Muscle layer of colon (tissue), 2 donors: ENCODE measurements around the gene SP6.

ENCODE experiments used
- H3K27ac ChIP-seq: one replicate; pipeline ENCODE4 v1.7.0; 2013; ENCODE audit warnings: low read depth, mild to moderate bottlenecking, low read length, moderate library complexity
- H3K27me3 ChIP-seq, 2 donors: one replicate each; pipeline ENCODE4 v1.7.0; 2013; ENCODE audit warnings: low read length in 2 of 2, mild to moderate bottlenecking in 2 of 2; ENCODE audit not compliant: insufficient read depth in 2 of 2, control insufficient read depth in 1 of 2
- H3K36me3 ChIP-seq: one replicate; pipeline ENCODE4 v1.7.0; 2013; ENCODE audit warnings: mild to moderate bottlenecking, low read length; ENCODE audit not compliant: insufficient read depth
- H3K4me1 ChIP-seq: one replicate; pipeline ENCODE4 v1.7.0; 2013; ENCODE audit warnings: mild to moderate bottlenecking, low read length; ENCODE audit not compliant: insufficient read depth
- H3K4me3 ChIP-seq, 2 donors: one replicate each; pipeline ENCODE4 v1.7.0; 2013; ENCODE audit warnings: low read length in 2 of 2, low read depth in 1 of 2, mild to moderate bottlenecking in 1 of 2, moderate library complexity in 1 of 2
- H3K9ac ChIP-seq: one replicate; pipeline ENCODE4 v1.7.0; 2013; ENCODE audit warnings: low read length
- H3K9me3 ChIP-seq: one replicate; pipeline ENCODE4 v1.7.0; 2013; ENCODE audit warnings: mild to moderate bottlenecking, low read length
- donor health status: abdominal sarcoma.
- donor health status: Adenocarcinoma of cecum.

The SP6 gene

GRCh38 chr17:47889734-47890529 is 39.0 kb upstream of the SP6 start:
- H3K9ac ChIP-seq: no peak overlapping the region
- no peaks in the 10 kb centered on the region for H3K27me3 ChIP-seq
- H3K36me3 ChIP-seq: no peaks in the 10 kb centered on the region
- no peak overlapping the region for H3K4me3 ChIP-seq
- peaks cover 9% of the 10 kb centered on the region for H3K4me1 ChIP-seq
- H3K9me3 ChIP-seq: no peaks in the 10 kb centered on the region
- no peak overlapping the region for H3K27ac ChIP-seq

DNA sequence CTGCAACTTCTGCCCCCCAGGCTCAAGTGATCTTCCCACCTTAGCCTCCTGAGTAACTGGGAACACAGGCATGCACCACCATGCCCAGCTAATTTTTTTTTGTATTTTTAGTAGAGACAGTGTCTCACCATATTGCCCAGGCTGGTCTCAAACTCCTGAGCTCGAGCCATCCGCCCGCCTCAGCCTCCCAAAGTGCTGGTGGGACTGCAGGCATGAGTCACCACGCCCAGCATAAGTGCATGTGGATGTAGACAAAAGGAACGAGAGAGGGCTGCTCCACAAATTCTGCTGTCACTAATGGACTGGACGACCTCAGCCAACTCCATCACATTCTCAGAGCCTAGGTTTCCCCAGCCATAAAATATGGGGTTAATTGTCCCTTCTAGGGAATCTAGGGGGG is 37.3 kb upstream of the SP6 start:
- H3K27ac ChIP-seq: no peak overlapping the region
- H3K4me3 ChIP-seq: no peak overlapping the region
- peaks cover 0 to 6% of the 10 kb centered on the region in 2 donors for H3K27me3 ChIP-seq
- H3K36me3 ChIP-seq: no peaks in the 10 kb centered on the region
- H3K9ac ChIP-seq: no peak overlapping the region
- H3K9me3 ChIP-seq: no peaks in the 10 kb centered on the region
- no peaks in the 10 kb centered on the region for H3K4me1 ChIP-seq

DNA sequence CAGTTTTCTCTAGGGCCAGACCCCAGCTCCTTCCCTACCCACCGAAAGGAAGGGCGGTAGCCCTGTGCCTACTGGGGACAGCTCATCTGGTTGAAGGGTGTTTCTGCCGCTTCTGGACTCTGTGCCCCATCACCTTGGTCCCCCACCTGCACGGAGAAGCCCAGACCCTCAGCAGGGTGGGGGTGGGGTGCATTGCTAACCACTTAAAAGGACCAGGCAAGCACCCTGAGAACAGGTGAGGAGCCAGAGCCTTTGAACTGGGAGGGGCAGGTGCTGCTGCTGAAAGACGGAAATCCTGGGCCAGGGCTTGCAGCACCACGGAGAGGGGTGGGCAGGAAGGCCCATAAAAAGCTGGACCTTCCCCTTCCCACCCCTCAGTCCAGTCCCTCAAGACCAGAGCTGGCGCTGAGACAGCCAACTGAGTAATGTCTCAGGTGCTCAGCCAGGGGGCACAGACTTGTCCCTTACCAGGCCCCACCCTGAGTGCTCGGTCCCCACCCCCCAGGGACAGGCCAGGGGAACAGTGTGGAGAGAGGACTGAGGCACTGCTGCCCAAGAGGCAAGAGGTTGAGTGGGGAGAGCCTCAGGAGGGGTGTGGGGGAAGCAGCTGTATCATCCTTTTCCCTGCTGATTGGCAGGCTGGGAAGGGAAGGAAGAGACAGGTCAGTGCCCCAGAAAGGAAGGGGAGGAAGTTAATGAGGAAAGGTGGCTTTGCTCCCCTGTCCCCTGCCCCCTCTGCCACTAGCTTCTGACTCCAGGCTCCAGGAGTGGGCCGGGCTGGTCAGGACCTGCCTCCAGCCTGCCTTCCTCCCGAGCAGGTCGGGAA is 34.2 kb upstream of the SP6 start:
- H3K9ac ChIP-seq: no peak overlapping the region
- no peak overlapping the region for H3K4me3 ChIP-seq
- peaks cover 0 to 6% of the 10 kb centered on the region in 2 donors for H3K27me3 ChIP-seq
- no peaks in the 10 kb centered on the region for H3K9me3 ChIP-seq
- peaks cover 11% of the 10 kb centered on the region for H3K4me1 ChIP-seq
- no peaks in the 10 kb centered on the region for H3K36me3 ChIP-seq
- H3K27ac ChIP-seq: no peak overlapping the region

DNA sequence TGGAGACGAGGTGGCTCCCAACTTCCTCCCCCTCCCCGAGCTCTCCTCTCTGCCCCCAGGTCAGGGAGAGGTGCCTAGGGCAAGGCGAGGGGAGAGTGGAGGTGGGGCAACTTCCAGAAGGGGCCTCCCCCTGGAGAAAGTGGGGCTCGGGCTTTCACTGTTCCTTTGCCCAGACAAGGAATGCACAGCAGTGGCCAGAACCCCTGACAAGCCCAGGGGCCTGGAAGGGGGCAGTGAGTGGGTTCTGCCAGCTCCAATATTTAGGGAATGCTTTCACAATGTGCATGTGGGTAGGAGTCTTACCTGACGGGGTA is 33.4 kb upstream of the SP6 start:
- no peak overlapping the region for H3K27ac ChIP-seq
- no peak overlapping the region for H3K9ac ChIP-seq

GRCh38 chr17:47883589-47884426 is 32.8 kb upstream of the SP6 start:
- Histone ChIP-seq H3K27ac (no peak overlapping the region), H3K9ac (no peak overlapping the region)

More for the DNA sequence above, 33.4 kb upstream of the SP6 start:
- Histone ChIP-seq H3K27me3 (peaks cover 0 to 6% of the 10 kb centered on the region in 2 donors), H3K9me3 (no peaks in the 10 kb centered on the region), H3K4me3 (no peak overlapping the region), H3K36me3 (no peaks in the 10 kb centered on the region), H3K4me1 (peaks cover 11% of the 10 kb centered on the region)

GRCh38 chr17:47882695-47883588 is 32.0 kb upstream of the SP6 start:
- Histone ChIP-seq H3K27me3 (peaks cover 0 to 10% of the 10 kb centered on the region in 2 donors), H3K9ac (no peak overlapping the region), H3K27ac (no peak overlapping the region), H3K9me3 (no peaks in the 10 kb centered on the region), H3K36me3 (no peaks in the 10 kb centered on the region), H3K4me1 (peaks cover 11% of the 10 kb centered on the region), H3K4me3 (peak overlapping the region in 1 of 2 donors; percentile 19)

More at GRCh38 chr17:47883589-47884426, 32.8 kb upstream of the SP6 start:
- Histone ChIP-seq H3K27me3 (peaks cover 0 to 6% of the 10 kb centered on the region in 2 donors), H3K9me3 (no peaks in the 10 kb centered on the region), H3K36me3 (no peaks in the 10 kb centered on the region), H3K4me3 (no peak overlapping the region), H3K4me1 (peaks cover 11% of the 10 kb centered on the region)

DNA sequence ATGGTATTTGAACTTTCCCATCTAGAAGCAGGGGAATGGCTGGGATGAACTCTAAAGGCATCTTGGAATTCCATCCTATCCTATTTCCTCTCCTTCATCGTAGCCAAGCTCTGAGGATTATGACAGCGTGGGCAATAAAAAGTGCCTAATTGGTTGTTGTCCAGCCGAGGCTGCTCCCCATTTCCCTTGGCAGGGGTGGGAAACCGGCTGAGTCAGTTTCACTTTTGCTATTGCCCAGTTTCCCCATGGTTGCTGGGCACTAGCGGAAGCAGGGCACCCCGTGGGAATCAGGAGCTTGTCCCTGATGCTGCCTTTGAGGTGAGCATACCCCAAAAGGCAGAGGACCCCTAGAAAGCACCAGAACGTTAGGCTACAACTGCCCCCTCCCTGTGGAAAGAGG is 31.3 kb upstream of the SP6 start:
- no peak overlapping the region for H3K9ac ChIP-seq
- H3K27me3 ChIP-seq: peaks cover 0 to 13% of the 10 kb centered on the region in 2 donors
- H3K4me3 ChIP-seq: peak overlapping the region; percentile 18 to 19
- H3K36me3 ChIP-seq: no peaks in the 10 kb centered on the region
- no peak overlapping the region for H3K27ac ChIP-seq
- peaks cover 11% of the 10 kb centered on the region for H3K4me1 ChIP-seq
- H3K9me3 ChIP-seq: no peaks in the 10 kb centered on the region

DNA sequence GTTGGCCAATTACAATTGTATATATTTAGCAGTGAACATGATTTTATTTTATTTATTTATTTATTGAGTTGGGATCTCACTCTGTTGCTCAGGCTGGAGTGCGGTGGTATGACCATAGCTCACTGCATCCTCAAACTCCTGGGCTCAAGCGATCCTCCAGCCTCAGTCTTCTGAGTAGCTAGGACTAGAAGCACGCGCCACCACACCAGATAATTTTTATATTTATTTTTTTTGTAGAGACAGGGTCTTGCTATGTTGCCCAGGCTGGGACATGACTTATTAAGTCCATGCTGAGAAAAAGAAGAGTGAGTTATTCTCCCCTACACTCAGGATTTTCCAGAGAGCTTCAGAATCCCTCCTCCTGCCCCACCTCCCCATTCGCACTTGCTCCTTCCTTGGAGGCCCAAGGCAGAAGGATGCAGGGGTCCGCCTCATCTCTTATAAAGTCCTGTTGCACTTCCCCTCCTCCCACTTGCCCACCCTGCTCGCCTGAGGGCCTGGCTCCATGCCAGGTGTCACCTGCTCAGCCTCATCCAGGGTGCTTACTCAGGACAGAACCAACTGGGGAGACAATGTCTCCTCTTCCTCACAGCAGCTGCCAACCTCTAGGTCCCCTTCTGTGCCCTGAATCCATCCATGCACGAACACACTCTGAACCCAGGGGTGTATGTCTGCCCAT is 29.0 kb upstream of the SP6 start:
- H3K9ac ChIP-seq: no peak overlapping the region
- H3K4me1 ChIP-seq: peaks cover 11% of the 10 kb centered on the region
- H3K27me3 ChIP-seq: peaks cover 0 to 16% of the 10 kb centered on the region in 2 donors
- no peaks in the 10 kb centered on the region for H3K9me3 ChIP-seq
- no peaks in the 10 kb centered on the region for H3K36me3 ChIP-seq
- no peak overlapping the region for H3K4me3 ChIP-seq
- H3K27ac ChIP-seq: no peak overlapping the region

GRCh38 chr17:47879028-47879585 is 28.1 kb upstream of the SP6 start:
- H3K9ac ChIP-seq: no peak overlapping the region
- H3K4me3 ChIP-seq: no peak overlapping the region
- no peak overlapping the region for H3K27ac ChIP-seq
- H3K27me3 ChIP-seq: peaks cover 0 to 20% of the 10 kb centered on the region in 2 donors
- no peaks in the 10 kb centered on the region for H3K36me3 ChIP-seq
- H3K9me3 ChIP-seq: no peaks in the 10 kb centered on the region
- peaks cover 11% of the 10 kb centered on the region for H3K4me1 ChIP-seq
